IMR-90 (cell line): ENCODE data around the gene HRH1.

Experiments
- CEBPB ChIP-seq: IDR thresholded peaks from 2 replicates; pipeline ENCODE4 v1.6.1; 2012; ENCODE audit warnings: low read depth, low read length, improper control_type of control experiment
- FOS ChIP-seq: fragments of 150-350 bp; IDR thresholded peaks from 2 replicates; pipeline ENCODE4 v1.6.1; 2016; ENCODE audit warnings: low read depth, low read length
- MAZ ChIP-seq: IDR thresholded peaks from 2 replicates; pipeline ENCODE4 v1.6.1; 2012; ENCODE audit warnings: low read depth, mild to moderate bottlenecking, low read length, improper control_type of control experiment, moderate library complexity, borderline replicate concordance
- MXI1 ChIP-seq: IDR thresholded peaks from 2 replicates; pipeline ENCODE4 v1.6.1; 2012; ENCODE audit warnings: low read depth, mild to moderate bottlenecking, low read length, moderate library complexity, borderline replicate concordance
- NFE2L2 ChIP-seq: fragments of 150-350 bp; IDR thresholded peaks from 2 replicates; pipeline ENCODE4 v1.6.1; 2016; ENCODE audit warnings: low read depth, mild to moderate bottlenecking, low read length
- POLR2A ChIP-seq: IDR thresholded peaks from 2 replicates; pipeline ENCODE4 v1.6.1; 2012; ENCODE audit warnings: mild to moderate bottlenecking, low read depth, low read length
- RAD21 ChIP-seq: IDR thresholded peaks from 2 replicates; pipeline ENCODE4 v1.6.1; 2012; ENCODE audit warnings: low read length, improper control_type of control experiment
- RCOR1 ChIP-seq: IDR thresholded peaks from 2 replicates; pipeline ENCODE4 v1.6.1; 2012; ENCODE audit warnings: mild to moderate bottlenecking, low read length, improper control_type of control experiment; ENCODE audit not compliant: insufficient replicate concordance
- SMC3 ChIP-seq: fragments of 150-350 bp; IDR thresholded peaks from 2 replicates; pipeline ENCODE4 v1.6.1; 2016; ENCODE audit warnings: low read depth, mild to moderate bottlenecking, antibody characterized with exemption, low read length, moderate library complexity
- TF ChIP-seq, protein P1 (sequence below): conservative IDR thresholded peaks from 2 replicates; pipeline ENCODE4 v1.5.1; 2012; ENCODE audit warnings: mild to moderate bottlenecking, low read depth, low read length, improper control_type of control experiment
- TF ChIP-seq, protein P2 (sequence below): fragments of 150-350 bp; IDR thresholded peaks from 2 replicates; pipeline ENCODE4 v1.6.1; 2017; ENCODE audit warnings: mild to moderate bottlenecking, antibody characterized with exemption, low read length, low read depth
- TF ChIP-seq, protein P3 (sequence below): fragments of 150-350 bp; IDR thresholded peaks from 2 replicates; pipeline ENCODE4 v1.6.1; 2016; ENCODE audit warnings: low read depth, mild to moderate bottlenecking, low read length, moderate library complexity, borderline replicate concordance

DNA sequence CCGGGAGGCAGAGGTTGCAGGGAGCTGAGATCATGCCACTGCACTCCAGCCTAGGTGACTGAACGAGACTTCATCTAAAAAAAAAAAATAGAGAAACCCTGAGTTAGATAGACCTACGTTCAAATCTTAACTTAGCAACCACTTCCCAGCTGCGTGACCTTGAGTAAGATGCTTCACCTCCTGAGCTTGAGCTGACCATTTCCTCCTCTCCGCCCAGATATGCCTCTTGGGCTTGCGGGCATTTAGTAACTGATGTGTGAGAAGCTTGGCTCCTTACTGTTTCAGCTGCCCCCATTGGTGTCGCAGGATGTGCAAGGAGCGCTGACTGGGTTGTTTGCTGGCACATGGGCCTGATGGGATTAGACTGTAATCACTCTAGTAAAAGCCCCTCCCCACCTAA, 91.0 kb downstream of the HRH1 start:
- TF ChIP-seq, protein P1, sequence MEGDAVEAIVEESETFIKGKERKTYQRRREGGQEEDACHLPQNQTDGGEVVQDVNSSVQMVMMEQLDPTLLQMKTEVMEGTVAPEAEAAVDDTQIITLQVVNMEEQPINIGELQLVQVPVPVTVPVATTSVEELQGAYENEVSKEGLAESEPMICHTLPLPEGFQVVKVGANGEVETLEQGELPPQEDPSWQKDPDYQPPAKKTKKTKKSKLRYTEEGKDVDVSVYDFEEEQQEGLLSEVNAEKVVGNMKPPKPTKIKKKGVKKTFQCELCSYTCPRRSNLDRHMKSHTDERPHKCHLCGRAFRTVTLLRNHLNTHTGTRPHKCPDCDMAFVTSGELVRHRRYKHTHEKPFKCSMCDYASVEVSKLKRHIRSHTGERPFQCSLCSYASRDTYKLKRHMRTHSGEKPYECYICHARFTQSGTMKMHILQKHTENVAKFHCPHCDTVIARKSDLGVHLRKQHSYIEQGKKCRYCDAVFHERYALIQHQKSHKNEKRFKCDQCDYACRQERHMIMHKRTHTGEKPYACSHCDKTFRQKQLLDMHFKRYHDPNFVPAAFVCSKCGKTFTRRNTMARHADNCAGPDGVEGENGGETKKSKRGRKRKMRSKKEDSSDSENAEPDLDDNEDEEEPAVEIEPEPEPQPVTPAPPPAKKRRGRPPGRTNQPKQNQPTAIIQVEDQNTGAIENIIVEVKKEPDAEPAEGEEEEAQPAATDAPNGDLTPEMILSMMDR = no peak
- TF ChIP-seq RAD21 = no peak
- TF ChIP-seq FOS = no peak
- no peak for TF ChIP-seq MXI1
- no peak for TF ChIP-seq POLR2A
- TF ChIP-seq CEBPB = no peak
- TF ChIP-seq NFE2L2 = no peak
- TF ChIP-seq SMC3 = no peak
- TF ChIP-seq, protein P2, sequence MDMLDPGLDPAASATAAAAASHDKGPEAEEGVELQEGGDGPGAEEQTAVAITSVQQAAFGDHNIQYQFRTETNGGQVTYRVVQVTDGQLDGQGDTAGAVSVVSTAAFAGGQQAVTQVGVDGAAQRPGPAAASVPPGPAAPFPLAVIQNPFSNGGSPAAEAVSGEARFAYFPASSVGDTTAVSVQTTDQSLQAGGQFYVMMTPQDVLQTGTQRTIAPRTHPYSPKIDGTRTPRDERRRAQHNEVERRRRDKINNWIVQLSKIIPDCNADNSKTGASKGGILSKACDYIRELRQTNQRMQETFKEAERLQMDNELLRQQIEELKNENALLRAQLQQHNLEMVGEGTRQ = no peak
- no peak for TF ChIP-seq MAZ
- no peak for TF ChIP-seq RCOR1
- TF ChIP-seq, protein P3, sequence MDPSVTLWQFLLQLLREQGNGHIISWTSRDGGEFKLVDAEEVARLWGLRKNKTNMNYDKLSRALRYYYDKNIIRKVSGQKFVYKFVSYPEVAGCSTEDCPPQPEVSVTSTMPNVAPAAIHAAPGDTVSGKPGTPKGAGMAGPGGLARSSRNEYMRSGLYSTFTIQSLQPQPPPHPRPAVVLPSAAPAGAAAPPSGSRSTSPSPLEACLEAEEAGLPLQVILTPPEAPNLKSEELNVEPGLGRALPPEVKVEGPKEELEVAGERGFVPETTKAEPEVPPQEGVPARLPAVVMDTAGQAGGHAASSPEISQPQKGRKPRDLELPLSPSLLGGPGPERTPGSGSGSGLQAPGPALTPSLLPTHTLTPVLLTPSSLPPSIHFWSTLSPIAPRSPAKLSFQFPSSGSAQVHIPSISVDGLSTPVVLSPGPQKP = no peak
